ENCODE data around the gene LRRC3C.
"Not testable (repeated sequence)": the region's sequence is repeated elsewhere in the genome, so short reads cannot be mapped to it uniquely, and the experiment has no call there.

LRRC3C gene

DNA sequence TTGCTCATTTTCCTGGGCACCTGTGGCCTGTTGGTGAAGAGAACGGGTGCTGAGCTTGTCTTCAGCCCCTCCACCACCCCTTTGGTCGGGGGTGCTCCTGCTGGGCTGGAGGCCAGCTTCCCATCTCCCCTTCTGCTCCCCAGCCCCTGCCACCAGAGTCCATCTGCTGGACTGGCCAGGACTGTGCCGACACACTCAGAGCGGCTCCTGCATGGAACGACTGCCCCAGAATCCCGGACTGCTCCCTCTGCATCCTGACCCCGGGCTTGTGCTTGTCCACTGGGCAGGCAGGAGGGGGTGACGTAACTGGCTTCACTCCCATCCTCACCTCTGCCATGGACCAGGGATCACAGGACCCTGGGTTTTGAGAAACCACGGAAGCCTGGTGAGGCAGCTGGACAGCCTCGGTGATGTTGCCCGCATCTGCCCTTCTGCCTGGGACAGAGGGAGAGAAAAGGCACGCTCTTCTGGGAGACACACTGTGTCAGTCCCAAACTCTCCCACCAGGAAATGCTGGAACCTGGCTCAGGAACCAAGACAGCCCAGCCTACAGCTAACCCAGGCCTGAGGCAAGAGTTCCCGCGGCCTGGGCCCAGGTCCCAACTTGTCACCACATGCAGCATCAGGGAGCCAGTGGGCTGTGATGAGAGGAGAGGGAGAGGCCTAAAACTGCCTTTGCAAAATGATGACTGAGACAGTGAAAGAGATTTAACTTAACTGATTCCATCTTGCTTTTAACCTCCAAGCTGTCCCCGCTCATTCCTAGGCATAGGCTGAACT lies 19.2 kb downstream of the LRRC3C start:
- ATAC-seq (no peak), DNase-seq (no peak)

GRCh38 chr17:39948489-39948828 lies 20.9 kb downstream of the LRRC3C start:
- ATAC-seq, DNase-seq: not testable (repeated sequence)

GRCh38 chr17:39949028-39949427 lies 21.5 kb downstream of the LRRC3C start:
- DNase-seq (no peak), ATAC-seq (no peak)

DNA sequence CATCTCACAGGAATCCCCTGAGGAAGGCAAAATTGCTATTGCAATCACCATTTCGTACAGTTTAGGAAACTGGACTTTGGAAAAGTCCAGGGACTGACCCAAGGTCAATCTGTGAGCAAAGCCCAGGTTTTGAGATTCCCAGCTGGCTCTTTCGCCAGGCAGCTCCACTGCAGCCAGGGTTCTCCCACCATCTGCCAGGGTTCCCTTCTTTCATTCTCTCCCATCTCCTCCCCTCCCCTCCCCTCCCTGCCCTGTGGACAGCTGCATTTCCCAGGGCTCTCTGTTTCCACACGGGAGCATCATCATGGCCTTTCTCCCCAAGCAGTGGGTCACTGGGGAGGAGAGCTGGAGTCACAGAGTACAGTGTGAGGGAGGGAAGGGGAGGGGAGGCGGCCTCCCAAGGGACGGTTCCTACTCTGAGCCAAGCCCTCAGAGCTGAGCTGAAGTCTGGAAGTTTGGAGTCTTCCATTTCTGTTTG lies 23.4 kb downstream of the LRRC3C start:
- ATAC-seq (no peak), DNase-seq (no peak)

DNA sequence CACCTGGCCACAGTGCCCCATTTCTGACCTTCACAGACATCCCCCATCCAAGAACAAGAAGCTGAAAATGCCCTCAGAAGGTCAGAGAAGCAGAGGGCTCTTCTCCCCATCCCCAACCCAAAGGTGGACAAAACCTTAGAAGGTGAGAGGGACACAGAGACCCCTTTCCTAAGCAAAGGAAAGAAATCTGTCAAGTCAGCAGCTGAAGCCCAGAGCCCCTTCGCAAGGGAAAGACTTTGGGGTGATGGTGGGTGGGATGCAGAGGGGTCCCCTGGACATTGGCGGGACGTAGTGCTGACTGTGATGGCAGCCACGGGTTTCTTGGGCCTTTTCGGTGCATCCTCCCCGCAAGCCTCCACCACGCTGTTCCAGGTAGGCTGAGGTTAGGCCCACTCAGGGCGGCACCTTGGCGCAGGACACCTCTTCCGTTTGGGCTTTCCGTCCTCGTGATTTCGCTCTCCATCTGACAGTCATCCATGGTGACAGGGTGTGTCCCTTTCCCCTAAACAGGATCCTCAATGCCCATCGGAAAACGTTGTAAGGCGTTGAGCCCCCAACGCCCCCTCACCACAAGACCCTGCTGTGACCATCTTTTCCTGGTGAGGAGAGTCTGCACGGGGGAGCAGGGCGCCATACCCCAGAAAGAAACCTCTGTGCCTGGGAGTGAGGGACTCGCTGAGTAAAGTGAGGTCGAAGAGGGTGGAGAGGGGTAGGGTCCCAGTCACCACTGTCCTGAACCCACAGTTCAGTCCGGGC lies 24.6 kb downstream of the LRRC3C start:
- DNase-seq (no peak), ATAC-seq (peak; percentile 7)

DNA sequence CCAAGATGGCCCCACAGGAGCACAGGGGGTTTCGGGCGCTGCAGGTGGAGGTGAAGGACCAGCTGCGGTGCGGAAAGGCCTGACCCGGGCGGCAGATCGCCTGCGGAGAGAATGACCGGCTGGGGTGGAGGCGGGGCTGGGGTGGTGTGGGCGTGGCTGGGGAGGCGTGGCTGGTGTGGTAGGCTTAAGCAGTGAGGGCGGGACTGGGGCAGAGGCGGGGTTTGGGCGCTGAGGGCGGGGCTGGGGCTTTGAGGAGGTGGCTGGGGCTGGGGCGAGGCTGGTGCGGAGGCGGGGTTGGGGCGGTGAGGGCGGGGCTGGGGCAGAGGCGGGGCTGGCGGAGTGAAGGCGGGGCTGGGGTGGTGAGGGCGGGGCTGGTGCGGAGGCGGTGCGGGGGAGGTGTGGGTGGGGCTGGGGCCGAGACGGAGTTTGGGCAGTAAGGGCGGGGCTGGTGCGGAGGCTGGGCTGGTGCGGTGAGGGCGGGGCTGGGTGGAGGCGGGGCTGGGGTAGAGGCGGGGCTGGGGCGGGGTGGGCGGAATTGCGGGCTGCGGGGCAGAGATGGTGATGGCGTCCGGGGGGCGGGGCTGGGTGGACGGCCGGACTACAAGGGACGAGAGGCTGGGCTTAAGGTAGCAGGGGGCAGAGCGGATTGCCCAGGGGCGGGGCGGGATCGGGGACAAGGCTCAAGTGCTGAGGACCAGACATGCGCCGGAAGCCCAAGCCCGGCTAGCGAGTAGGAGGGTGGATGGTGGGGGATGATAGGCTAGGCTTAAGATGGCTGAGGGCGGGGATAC lies 25.3 kb downstream of the LRRC3C start:
- peak; percentile 84 for ATAC-seq
- peak; percentile 94 for DNase-seq

GRCh38 chr17:39953471-39953888 lies 25.9 kb downstream of the LRRC3C start:
- DNase-seq (no peak), ATAC-seq (no peak)

DNA sequence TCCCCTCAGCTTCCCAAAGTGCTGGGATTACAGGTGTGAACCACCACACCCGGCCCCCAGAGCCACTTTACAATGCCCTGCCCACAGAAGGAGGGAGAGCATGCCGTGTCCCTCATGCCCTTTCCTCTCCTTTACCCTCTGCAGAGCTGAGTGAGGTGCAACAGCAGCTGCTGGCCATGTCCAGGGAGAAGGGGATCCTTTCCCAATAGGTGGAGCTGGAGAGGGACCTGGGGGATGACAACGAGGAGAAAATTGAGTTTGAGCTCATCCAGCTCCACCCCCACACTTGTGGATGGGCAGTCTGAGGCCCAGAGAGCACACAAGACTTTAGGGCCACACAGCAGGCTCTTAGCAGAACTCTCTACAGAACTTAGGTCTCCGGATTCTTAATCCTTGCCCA lies 27.3 kb downstream of the LRRC3C start:
- DNase-seq: no peak
- ATAC-seq: no peak

DNA sequence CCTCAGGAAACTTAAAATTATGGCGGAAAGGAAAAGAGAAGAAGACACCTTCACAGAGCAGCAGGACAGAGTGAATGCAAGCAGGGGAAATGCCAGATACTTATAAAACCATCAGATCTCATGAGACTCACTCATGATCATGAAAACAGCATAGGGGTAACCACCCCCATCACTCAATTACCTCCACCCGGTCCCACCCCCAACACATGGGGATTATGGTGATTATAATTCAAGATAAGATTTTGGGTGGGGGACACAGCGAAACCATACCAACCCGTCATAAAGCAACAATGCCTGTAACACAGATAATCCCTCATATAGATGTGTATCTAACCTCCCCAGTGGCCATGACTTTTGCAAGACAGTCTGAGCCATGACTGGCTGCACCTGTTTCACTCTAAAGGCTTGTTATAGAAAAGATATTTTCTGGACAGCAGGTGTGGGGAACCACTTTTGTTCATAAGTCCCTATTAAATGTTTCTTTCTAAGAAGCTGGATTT lies 28.2 kb downstream of the LRRC3C start:
- DNase-seq (no peak), ATAC-seq (no peak)

DNA sequence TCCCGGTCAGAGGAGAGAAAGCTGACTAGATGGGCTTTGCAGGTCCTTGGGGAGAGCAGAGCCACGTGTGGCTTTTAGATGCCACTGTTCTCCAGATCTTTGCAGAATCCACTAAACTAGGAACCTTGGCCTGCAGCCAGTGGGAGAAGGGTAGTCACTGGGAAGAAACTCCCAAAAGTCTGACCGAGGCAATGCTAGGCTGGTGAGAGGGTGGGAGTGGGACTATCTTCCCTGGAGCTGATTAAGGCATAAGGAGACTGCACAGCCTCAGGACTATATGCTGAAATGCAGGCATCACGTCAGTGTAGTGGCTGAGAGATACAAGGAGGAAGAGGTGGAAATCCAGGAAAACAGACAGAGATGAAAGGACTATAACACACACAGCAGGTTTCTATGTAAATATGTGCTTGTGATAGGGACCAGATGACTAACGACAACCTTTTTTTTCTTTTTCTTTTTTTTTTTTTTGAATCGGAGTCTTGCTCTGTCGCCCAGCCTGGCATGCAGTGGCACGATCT lies 33.1 kb downstream of the LRRC3C start:
- DNase-seq: no peak
- ATAC-seq: no peak

DNA sequence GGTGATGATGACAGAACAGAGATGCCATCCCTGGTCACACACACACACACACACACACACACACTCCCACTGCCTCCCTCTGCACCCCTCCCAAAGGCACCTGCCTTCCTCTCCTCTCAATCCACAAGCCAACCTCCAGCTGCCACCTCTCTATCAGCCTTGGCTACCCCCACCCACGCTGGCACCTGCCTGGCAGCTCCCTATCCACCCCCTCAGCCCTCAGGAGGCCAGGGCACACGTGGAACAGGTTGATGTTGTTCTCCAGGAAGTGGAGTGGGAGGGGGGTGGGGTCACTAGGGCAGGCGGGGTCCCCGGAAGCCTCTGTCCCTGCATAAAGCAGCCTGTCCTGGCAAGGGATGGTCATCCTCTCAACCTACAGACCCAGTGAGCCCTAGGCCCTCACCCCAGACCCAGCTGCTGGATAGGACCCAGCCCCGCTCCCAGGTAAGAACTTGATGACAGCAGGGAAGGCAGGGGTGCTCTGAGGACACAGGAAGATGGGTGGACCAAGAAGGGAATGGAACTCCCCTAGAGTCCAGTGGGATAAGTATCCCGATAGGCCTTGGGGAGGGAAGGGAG lies 35.2 kb downstream of the LRRC3C start, which contains the start of gene GSDMA:
GSDMA (plus strand) TSS at position 363 of the 579 bp plus-strand sequence. CDS start 2,684 bp downstream, outside the sequence.
- DNase-seq (no peak), ATAC-seq (no peak)

DNA sequence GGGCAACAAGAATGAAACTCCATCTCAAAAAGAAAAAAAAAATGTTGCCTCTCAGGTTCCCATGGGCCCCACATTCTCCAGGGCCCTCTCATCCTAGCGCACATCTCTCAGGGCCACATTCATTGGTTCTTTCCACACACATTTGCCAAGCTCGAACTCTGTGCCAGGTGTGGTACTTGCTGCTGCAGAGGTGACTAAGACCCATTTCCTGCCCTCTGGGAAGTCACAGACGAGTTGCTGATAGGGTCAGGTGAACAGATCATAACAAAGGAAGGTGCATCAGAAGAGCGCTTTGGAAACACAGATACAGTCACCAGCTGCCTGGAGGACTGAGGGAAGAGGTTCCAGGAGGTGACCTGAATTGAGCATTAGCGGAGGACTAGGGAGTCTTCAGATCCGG lies 36.3 kb downstream of the LRRC3C start:
- DNase-seq: no peak
- no peak for ATAC-seq

DNA sequence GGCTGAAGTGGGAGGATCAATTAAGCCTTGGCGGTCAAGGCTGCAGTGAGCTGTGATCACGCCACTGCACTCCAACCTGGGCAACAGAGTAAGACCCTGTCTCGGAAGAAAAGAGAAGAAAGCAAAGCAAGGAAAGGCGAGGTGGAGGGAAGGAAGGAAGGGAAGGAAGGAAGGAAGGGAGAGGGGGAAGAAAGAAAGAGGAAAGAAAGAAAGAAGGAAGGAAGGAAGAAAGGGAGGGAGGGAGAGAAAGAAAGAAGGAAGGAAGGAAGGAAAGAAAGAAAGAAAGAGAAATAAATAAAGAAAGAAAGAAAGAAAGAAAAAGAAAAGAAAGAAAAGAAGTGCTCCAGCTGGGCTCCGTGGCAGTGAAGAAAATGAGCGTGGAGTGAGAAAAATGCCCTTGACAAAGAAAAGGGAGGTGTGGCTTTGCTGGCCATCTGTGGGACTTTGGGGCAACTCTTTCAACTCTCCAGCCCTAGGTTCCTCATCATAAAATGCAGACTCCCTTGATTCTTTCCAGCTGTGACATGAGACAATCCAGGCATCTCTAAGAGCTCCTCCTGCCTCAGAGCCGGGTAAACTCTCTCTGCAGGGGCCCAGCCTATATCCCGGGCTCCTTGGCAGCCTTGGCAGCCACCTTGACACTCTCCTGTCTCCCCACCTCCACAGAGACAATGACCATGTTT lies 37.6 kb downstream of the LRRC3C start:
- DNase-seq (no peak), ATAC-seq (no peak)

DNA sequence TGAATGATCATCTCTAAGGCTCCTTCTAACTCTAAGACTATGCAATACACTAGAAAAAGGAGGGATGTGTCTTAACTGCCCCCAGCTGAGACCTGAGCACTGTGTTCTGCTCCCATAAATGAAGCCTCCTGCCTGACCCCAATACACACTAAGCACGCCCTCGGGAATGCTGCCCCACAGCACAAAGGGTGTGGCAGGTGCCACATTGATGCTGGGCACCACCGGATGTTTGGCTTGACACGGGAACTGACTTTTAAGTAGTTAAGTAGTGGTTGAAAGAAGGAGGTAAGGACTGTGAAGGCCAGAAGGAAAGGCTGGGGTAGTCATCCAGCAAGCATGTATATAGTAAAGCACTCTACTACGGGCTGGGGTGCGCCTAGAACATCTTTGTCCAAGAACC lies 39.2 kb downstream of the LRRC3C start:
- ATAC-seq (no peak), DNase-seq (no peak)

- no peak for DNase-seq
- ATAC-seq: no peak
Observed at GRCh38 chr17:39968761-39969160, 41.2 kb downstream of the LRRC3C start.

- no peak for ATAC-seq
- no peak for DNase-seq
Observed at GRCh38 chr17:39969375-39969774, 41.8 kb downstream of the LRRC3C start.

GRCh38 chr17:39970157-39970692 lies 42.7 kb downstream of the LRRC3C start:
- DNase-seq: no peak
- no peak for ATAC-seq

DNA sequence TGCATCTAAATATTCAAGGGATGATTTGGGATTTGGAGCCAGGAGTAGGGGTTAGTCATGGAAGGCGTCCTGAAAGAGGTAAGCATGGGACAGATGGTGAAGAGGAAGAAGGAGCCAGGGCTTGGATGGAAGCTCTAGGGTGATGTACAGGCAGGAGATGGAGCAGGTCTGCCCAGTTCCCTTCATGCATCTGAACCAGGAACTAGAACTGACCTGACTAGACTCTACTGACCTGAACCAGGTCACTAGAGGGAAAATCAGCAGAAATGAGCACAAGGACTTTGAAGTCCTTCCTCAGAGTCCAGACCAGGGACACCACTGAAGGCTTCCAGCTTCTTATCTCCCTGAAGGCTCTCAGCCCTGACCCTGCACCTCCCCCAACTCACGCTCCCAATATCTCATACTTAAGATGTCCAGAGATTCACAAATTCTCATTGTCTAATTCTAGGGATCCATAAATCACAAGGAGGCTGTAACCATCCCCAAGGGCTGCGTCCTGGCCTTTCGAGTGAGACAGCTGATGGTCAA lies 43.6 kb downstream of the LRRC3C start:
- DNase-seq (no peak), ATAC-seq (no peak)

GRCh38 chr17:39972271-39972670 lies 44.7 kb downstream of the LRRC3C start:
- no peak for DNase-seq

GRCh38 chr17:39973496-39973895 lies 46.0 kb downstream of the LRRC3C start:
- ATAC-seq (no peak), DNase-seq (no peak)

More at GRCh38 chr17:39972271-39972670, 44.7 kb downstream of the LRRC3C start:
- no peak for ATAC-seq

GRCh38 chr17:39974433-39974832 lies 46.9 kb downstream of the LRRC3C start:
- ATAC-seq (no peak), DNase-seq (no peak)
